T-helper 9 cell (primary cell): ENCODE data around the gene LRRTM2.

Experiments
- DNase-seq: peaks from one replicate; pipeline ENCODE4 v3.0.0-alpha.2; 2020

The LRRTM2 gene

GRCh38 chr5:138883211-138883610 lies 8.1 kb upstream of the LRRTM2 start:
- DNase-seq = no peak

DNA sequence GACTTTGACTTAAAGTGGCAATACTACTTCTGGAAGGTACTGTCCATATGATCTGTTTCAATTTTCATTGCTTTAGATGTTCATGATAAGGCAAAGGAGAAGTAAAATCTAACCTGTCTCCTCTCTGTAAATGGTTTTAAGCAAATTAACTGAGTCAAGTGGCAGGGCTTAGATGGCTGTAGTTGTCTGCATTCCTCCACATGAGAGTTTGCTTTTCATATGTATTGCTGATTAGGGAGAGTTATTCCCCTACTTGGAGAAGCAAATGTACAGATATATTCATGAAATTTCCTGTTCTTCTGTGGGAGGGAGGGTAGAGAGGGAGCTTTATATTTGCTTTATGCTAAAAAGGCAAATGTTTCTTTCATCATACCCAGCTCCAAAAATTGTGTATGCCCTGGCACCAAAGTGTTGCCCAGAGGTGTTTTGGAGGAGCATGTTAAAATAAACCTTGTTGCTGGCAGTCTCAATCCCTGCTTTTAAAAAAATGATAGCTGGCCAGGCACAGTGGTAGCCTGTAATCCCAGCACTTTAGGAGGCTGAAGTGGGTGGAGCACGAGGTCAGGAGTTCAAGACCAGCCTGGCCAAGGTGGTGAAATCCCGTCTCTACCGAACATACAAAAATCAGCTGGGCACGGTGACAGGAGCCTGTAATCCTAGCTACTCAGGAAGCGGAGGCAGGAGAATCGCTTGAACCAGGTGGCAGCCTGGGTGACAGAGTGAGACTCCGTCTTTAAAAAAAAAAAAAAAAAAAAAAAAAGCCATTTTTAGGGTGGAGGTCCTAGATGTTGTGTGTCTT lies 3.5 kb upstream of the LRRTM2 start:
- no peak for DNase-seq

DNA sequence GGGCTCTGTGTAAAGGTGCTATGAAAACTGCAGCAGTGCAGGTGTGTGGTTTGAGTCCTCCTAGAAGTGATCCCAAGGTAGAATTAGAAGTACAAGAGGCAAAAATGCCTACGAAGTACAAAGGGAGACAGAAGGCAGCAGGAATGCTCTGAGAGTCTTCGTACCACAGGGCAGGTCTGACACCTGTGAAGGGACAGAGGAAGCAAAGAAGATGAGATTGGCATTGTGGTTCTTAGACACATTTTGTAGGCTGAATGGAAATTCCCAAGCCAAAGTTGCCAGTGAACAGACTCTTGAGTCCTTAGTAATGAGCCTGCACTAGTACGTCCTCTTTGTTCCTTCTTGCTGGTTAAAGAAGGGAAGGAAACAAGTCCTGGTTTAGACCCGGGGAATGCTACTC lies 1.7 kb upstream of the LRRTM2 start:
- no peak for DNase-seq

GRCh38 chr5:138875946-138876345 lies 811 bp upstream of the LRRTM2 start:
- DNase-seq = no peak

GRCh38 chr5:138875552-138875875 lies 379 bp upstream of the LRRTM2 start:
- no peak for DNase-seq

- DNase-seq = no peak
These were observed 894 bp downstream of the LRRTM2 start for GRCh38 chr5:138874241-138874640.

- DNase-seq = no peak
These were observed 1.5 kb downstream of the LRRTM2 start for GRCh38 chr5:138873466-138874221.

- no peak for DNase-seq
These were observed 2.2 kb downstream of the LRRTM2 start for GRCh38 chr5:138872841-138873465.

- DNase-seq = no peak
These were observed 4.5 kb downstream of the LRRTM2 start for GRCh38 chr5:138870611-138871010.

DNA sequence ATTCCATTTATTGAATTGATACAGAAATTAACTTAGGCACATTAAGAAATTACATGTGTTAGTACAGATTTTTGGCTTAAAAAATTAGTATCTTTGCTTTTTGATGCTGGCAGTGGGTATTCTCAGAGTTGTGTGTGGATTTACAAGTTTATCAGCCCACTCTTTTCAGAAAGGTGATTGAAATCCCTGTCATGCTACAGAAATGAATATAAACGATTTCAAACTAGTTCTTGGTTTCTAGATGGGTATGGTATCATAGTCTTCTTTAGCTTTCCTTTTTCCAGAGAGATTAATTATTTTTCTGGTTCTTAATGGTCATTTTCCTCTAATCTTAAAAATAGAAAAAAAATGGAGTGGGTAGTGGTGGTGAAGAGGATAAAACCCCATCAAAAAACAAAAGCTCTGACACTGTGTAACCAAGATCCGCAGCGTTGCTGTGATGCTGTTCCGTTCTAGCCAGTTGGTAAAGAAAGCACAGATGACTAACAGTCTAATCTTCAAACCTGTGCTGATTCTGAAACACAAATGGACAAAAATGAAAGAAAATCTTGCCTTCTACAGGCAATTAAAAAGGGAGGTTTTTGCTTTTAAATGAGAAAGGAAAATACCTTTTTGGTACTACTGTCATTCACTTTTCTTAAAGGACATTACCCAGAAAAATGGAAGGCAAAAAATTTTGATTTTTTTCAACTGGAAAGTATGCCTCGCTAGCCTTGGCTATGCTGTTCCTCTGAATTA lies 5.2 kb downstream of the LRRTM2 start:
- DNase-seq = no peak

DNA sequence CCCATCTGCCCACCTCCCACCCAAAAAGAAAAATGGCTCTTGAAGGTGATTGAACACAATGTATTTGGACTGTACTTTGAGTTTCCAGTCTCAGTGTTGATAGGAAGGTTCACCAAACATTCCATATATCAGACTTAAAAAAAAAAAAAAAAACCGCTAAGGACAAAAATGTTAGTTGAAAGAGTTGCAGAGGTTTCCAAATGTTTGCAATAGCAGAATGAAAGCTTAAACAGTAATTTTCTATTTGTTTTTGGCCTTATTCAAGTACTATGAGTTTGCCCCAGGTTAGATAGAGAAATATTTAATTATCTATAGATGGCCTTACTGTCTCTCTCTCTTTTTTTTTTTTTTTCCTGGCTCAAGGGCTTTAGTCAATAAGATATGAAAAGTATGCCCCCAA lies 6.1 kb downstream of the LRRTM2 start:
- no peak for DNase-seq

DNA sequence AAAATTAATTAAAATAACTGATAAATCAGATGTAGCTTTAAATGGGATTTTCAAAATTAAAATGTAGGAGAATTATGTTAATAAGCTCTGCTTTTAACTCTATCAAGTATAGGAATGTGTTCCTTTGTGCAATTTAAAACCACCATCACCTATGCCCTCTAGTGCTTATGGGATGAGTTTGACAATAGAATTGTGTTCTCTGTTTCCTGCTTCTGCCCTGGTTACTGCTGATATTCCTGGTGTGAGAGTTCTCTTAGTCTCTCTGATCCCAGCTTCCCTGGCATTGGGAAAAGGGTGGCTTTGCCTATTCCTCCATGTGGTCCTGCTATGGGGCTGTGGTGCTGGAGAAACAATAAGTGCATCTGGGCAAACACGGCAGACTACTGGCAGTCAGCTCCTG lies 8.1 kb downstream of the LRRTM2 start:
- DNase-seq = no peak

- no peak for DNase-seq
These were observed 22.0 kb downstream of the LRRTM2 start for GRCh38 chr5:138853132-138853531.

GRCh38 chr5:138850865-138851435 lies 24.2 kb downstream of the LRRTM2 start:
- DNase-seq = no peak

DNA sequence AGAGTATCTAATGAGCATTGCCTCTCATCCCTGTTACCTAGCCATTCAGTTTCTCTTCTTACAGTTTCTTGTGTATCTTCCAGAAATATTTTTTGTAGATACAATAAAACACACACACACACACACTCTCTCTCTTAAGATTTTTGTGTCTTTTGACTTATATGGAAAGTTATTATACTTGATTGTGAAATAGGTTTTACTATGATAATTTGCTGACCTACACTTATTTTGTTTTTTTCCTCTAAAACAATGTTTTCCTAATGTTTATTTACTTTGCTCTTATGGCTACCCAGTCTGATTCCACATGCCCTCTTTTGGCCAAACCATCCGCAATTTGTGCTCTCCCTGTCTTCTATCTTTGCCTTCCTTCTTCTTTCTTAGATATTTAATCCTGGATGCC lies 25.3 kb downstream of the LRRTM2 start:
- DNase-seq = no peak

DNA sequence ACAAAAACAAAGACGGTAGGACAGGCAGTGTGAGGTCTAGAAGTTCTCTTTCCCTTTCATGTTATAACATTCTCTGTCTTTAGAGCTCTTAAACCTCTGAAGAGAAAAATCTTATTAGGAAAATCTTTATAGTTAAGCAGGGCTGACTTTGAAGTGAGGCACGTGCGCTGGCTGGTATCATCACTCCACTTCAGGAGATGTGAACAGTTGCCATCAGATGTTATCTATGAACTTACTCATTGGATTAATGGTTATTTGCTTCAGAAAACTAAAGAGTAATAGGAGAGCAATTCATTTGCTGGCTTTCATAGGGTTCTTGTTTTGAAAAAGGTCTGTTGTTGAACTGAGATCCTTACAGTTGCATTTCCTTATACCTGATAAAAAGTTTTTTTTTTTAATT lies 25.7 kb downstream of the LRRTM2 start:
- no peak for DNase-seq

DNA sequence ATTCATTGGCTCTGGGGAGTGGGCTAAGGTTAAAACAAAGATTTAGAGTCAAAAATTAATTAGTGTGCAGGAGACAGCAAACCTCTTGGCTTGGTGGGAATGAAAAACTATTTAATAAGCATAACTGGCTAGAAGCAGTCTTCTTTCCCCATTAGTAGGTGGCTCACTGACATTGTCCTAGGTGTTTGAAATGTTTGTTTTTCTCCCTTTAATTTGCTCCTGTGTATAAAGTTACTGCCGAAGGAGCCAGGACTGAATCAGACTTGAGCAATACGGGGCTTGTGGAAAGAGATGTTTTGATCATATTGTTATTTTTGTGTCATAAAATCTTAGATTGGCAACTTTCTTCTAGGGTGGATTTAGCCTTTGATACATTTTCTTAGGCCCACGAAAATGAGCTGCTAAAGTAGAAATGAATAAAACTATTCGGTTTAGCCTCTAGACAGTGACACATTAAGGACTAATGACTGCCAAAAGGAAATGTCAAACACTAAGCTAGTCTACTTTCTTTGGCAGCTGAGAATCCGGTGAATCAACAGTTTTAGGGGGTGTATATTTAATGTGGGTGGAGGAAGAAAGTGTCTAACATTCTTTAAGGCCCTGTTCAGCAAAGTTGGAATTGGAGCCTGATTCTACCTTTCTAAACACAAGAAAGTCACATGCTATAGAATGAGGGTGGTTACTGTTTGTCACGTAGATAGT lies 30.2 kb downstream of the LRRTM2 start:
- DNase-seq = no peak

DNA sequence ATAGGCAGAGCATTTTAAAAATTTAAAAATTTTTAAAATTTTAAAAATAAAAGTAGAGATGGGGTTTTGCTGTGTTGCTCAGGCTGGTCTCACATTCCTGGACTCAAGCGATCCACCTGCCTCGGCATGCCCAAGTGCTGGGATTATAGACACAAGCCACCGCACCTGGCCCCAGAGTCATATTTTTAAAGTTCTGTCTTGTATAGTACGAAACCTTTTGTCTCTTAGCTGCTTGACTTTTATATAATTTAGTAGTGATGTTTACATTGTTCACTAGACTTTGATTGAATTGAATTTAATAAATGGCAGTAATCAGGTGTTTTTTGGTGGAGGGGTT lies 31.0 kb downstream of the LRRTM2 start:
- no peak for DNase-seq

DNA sequence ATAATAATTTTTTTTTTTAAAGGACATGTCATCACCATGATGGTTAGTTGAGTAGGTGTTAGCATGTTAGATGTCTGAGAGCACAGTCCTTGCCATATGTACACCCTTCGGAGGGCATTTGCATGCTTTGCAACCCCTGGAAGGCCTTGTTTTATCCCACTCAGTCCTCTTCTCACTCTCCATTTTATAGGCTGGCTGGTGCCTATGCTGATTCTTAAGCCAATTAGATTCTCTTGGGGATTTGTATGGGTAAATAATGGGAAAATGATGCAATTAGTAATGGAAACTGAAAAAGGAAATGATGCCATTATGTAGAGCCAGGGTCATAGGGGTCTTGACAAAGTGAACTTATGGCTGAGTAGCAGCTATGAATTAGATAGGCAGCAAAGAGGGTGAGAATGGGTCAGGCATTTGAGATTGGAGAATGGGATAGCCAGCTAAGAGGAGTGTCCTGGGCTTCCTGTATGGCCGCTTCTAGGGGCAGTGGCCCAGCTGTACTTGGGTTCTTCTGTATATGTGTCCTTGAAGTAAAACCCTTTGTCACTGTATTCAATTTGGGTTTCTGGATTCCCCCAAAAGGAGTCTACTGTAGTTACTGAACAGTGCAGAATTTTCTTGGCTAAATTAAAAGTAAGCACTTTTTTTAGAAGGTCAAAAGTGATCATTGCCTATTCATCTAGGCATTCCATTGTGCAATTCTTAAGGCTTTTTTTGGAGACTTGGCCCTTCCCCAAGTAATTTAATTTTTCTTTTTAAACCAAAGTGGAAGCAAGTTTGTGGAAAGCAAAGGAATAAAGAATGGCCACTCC lies 31.6 kb downstream of the LRRTM2 start:
- no peak for DNase-seq

GRCh38 chr5:138841531-138841930 lies 33.6 kb downstream of the LRRTM2 start:
- DNase-seq = no peak

DNA sequence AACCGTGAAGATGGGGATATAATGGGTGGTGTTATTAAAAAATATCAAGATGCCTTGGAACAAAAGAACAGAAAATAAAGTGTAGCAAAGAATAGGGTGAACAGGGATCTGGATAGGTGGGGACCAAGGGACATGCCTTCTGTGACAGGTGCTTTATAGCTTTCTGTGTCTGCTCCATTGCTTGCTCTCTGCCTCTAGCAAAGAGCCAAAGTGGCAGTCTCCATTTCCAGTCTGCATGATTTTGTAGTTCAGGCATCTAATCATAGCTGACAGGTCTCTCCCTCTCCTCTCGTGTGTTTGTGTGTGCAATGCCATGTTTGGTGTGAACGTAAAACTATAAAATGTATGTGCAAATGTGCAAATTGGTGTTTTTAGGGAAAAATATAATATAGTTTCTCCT lies 35.0 kb downstream of the LRRTM2 start:
- DNase-seq = no peak

DNA sequence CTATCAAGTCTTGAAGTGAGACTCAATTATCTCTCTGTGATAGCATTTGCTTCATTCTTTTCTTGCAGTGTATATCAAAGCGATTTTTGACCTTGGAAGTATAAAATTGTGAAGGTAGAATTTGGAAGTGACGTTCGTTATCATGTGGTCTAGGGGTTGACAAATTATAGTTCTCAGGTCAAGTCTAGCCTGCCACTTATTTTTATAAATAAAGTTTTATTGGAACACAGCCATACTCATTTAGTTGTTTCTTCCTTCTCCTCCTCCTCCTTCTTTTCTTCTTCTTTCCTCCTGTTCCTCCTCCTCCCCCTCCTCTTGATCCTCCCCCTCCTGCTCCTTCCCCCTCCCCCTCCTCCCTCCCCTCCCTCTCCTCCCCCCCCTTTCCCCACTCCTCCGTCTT lies 38.0 kb downstream of the LRRTM2 start:
- DNase-seq = no peak
